GM23248 (cell line): ENCODE data around the gene DPP10. TPM values are rescaled to one million over a fixed set of nuclear protein-coding genes. Genes with fewer than 3 reads are reported as not detected.

Source experiments
- DNase-seq: peaks from one replicate; pipeline ENCODE4 v3.0.0-alpha.2; 2015
- H2AFZ ChIP-seq: fragments of 200-600 bp; sonication (generic); 2 replicates; pipeline ENCODE4 v1.6.1; 2016; ENCODE audit warnings: antibody characterized with exemption
- H3F3A ChIP-seq: fragments of 200-600 bp; sonication (generic); 2 replicates; pipeline ENCODE4 v1.6.1; 2016; ENCODE audit warnings: mild to moderate bottlenecking, antibody characterized with exemption, mixed run types; ENCODE audit not compliant: insufficient read depth
- H3K27ac ChIP-seq: fragments of 200-600 bp; sonication (generic); 2 replicates; pipeline ENCODE4 v1.5.1; 2016; ENCODE audit warnings: mild to moderate bottlenecking
- H3K27me3 ChIP-seq: fragments of 200-600 bp; sonication (generic); replicated peaks from 2 replicates; pipeline ENCODE4 v1.6.1; 2016; ENCODE audit warnings: mild to moderate bottlenecking; ENCODE audit not compliant: insufficient read depth
- H3K36me3 ChIP-seq: fragments of 200-600 bp; sonication (generic); 2 replicates; pipeline ENCODE4 v1.6.1; 2016; ENCODE audit warnings: low read depth, mild to moderate bottlenecking
- H3K4me1 ChIP-seq: fragments of 200-600 bp; sonication (generic); 2 replicates; pipeline ENCODE4 v1.6.1; 2016; ENCODE audit warnings: mild to moderate bottlenecking; ENCODE audit not compliant: insufficient read depth
- H3K4me2 ChIP-seq: fragments of 200-600 bp; sonication (generic); one replicate; pipeline ENCODE4 v1.6.1; 2016; ENCODE audit warnings: mild to moderate bottlenecking; ENCODE audit not compliant: unreplicated experiment
- H3K4me3 ChIP-seq: fragments of 200-600 bp; sonication (generic); 2 replicates; pipeline ENCODE4 v1.5.1; 2016; ENCODE audit warnings: mild to moderate bottlenecking
- H3K79me2 ChIP-seq: fragments of 200-600 bp; sonication (generic); 2 replicates; pipeline ENCODE4 v1.6.1; 2016; ENCODE audit warnings: mild to moderate bottlenecking; ENCODE audit not compliant: insufficient read depth
- H3K9ac ChIP-seq: fragments of 200-600 bp; sonication (generic); 2 replicates; pipeline ENCODE4 v1.6.1; 2016; ENCODE audit warnings: mild to moderate bottlenecking
- H3K9me2 ChIP-seq: fragments of 200-600 bp; sonication (generic); 2 replicates; pipeline ENCODE4 v1.6.1; 2016; ENCODE audit warnings: mixed run types, mild to moderate bottlenecking, moderate library complexity; ENCODE audit not compliant: insufficient read depth
- H3K9me3 ChIP-seq: fragments of 200-600 bp; sonication (generic); one replicate; pipeline ENCODE4 v1.6.1; 2017; ENCODE audit warnings: low read depth
- H4K20me1 ChIP-seq: fragments of 200-600 bp; sonication (generic); 2 replicates; pipeline ENCODE4 v1.6.0; 2016; ENCODE audit not compliant: insufficient read depth
- EZH2 ChIP-seq: fragments of 200-600 bp; sonication (generic); IDR thresholded peaks from 2 replicates; pipeline ENCODE4 v1.6.1; 2018; ENCODE audit warnings: antibody characterized with exemption, mild to moderate bottlenecking; ENCODE audit not compliant: insufficient read depth, poor library complexity, severe bottlenecking
- EZH2phosphoT487 ChIP-seq: fragments of 200-600 bp; sonication (generic); IDR thresholded peaks from 2 replicates; pipeline ENCODE4 v1.6.1; 2018; ENCODE audit warnings: antibody characterized with exemption, moderate library complexity, mild to moderate bottlenecking, low read depth; ENCODE audit not compliant: insufficient read depth
- WGBS, 2 experiments: methylation state at CpG; one replicate each; pipeline ENCODE4 v1.1.6; 2015 to 2017; ENCODE audit warnings: low lambda C conversion rate in 2 of 2, low coverage in 1 of 2; ENCODE audit errors: missing lambda C conversion rate in 2 of 2; 5-methylcytosine and 5-hydroxymethylcytosine counted together
- in situ Hi-C: fragments of 300-500 bp; cut with MboI; formaldehyde crosslinking; loops from 2 replicates; pipeline ENCODE4 v1.15.0; 2020
- polyA plus RNA-seq: library from polyadenylated mRNA; unstranded; fragments of >200 nt; fragmentation: Nextera tagmentation; extraction: Ambion mirVana; gene quantifications from 2 replicates; pipeline ENCODE4 v1.2.1, GENCODE V29; 2016
- total RNA-seq: library from RNA; depleted of rRNA; stranded (reverse); fragments of >200 nt; shearing (Covaris generic); gene quantifications from 2 replicates; pipeline ENCODE4 v1.2.3, GENCODE V29; 2014

The DPP10 gene
- total and polyA plus RNA-seq, 2 experiments from 2014 or later = not detected

DNA sequence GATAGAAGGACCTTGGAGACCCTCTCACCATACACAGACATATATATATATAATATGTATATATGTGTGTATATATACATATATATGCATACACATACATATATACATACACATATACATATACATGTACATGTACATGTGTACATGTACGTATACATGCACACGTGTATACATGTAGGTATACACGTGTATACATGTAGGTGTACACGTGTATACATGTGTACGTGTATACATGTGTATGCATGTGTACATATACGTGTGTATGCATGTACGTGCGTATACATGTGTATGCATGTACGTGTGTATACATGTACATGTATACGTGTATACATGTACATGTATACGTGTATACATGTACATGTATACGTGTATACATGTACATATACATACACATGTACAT, 54.5 kb downstream of the DPP10 start:
- 65 to 70% methylated on average over 10 of the region's 12 CpGs for WGBS, 2 experiments
- Histone ChIP-seq H3K36me3 (no peaks in the 10 kb centered on the region), H3K27ac (no peak overlapping the region), H3K4me2 (no peak overlapping the region), H3K79me2 (no peaks in the 10 kb centered on the region), H2AFZ (no peak overlapping the region), H3F3A (no peaks in the 10 kb centered on the region), H3K27me3 (no peaks in the 10 kb centered on the region), H4K20me1 (no peaks in the 10 kb centered on the region), H3K4me3 (no peak overlapping the region), H3K9me2 (no peaks in the 10 kb centered on the region), H3K9ac (no peak overlapping the region), H3K9me3 (no peaks in the 10 kb centered on the region), H3K4me1 (no peaks in the 10 kb centered on the region)
- in situ Hi-C loops = no loop called here
- no peak for DNase-seq
- TF ChIP-seq EZH2 (no peak), EZH2phosphoT487 (no peak)

DNA sequence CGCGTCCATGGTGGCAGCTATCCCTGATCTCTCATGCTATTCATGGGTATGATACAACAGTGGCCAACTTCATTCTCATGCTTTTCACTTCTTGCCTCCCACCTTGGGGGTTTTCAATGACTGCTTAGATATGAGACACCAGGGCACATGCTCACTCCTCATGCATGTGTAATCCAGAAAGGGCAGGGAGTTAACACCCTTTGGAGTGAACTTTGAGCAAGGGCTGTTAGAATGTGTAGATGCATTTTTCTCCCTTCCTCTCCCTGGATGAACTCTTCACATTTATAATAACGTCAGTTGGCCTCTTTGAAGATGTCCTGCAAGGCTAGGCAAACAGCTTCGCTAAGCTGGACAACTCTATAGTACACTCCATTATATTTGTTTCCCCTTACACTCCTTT, 56.7 kb downstream of the DPP10 start:
- no peak for DNase-seq
- H3K9me2 ChIP-seq = no peaks in the 10 kb centered on the region
- TF ChIP-seq EZH2phosphoT487 (no peak), EZH2 (no peak)
- H3K27ac ChIP-seq = no peak overlapping the region
- in situ Hi-C loops = no loop called here
- H3F3A ChIP-seq = no peaks in the 10 kb centered on the region
- H2AFZ ChIP-seq = no peak overlapping the region
- no peaks in the 10 kb centered on the region for H3K4me1 ChIP-seq
- no peak overlapping the region for H3K4me2 ChIP-seq
- H3K27me3 ChIP-seq = no peaks in the 10 kb centered on the region
- no peak overlapping the region for H3K4me3 ChIP-seq
- no peaks in the 10 kb centered on the region for H3K79me2 ChIP-seq
- no peaks in the 10 kb centered on the region for H4K20me1 ChIP-seq
- H3K9ac ChIP-seq = no peak overlapping the region
- 54 to 59% methylated on average over 4 of the region's 4 CpGs for WGBS, 2 experiments
- H3K9me3 ChIP-seq = no peaks in the 10 kb centered on the region
- no peaks in the 10 kb centered on the region for H3K36me3 ChIP-seq

DNA sequence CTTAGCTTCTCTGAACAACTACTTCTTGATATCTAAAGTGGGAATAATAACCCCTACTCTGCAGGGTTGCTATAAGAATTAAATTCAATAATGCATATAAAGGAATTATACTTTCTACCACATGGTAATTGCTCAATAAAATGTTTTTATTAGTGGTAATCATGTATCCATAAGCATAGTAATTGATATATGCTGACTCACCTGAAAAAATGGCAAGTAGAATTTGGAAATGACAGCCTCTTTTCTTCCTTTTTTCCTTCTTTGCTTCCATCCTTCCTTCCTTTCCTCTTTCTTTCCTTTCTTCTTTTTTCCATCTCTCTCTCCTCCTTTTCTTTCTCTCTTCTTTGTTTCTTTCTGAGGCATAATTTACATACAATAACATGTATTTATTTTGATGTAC, 65.3 kb downstream of the DPP10 start:
- Histone ChIP-seq H3K27me3 (no peaks in the 10 kb centered on the region), H3K4me3 (no peak overlapping the region), H3K4me1 (no peaks in the 10 kb centered on the region), H3K4me2 (no peak overlapping the region), H3K9me2 (no peaks in the 10 kb centered on the region), H3K9me3 (no peaks in the 10 kb centered on the region), H3K79me2 (no peaks in the 10 kb centered on the region), H3K36me3 (no peaks in the 10 kb centered on the region), H3K27ac (no peak overlapping the region), H2AFZ (no peak overlapping the region), H3K9ac (no peak overlapping the region), H3F3A (no peaks in the 10 kb centered on the region), H4K20me1 (no peaks in the 10 kb centered on the region)
- TF ChIP-seq EZH2phosphoT487 = no peak
- TF ChIP-seq EZH2 = no peak
- DNase-seq = no peak
- in situ Hi-C loops = no loop called here

DNA sequence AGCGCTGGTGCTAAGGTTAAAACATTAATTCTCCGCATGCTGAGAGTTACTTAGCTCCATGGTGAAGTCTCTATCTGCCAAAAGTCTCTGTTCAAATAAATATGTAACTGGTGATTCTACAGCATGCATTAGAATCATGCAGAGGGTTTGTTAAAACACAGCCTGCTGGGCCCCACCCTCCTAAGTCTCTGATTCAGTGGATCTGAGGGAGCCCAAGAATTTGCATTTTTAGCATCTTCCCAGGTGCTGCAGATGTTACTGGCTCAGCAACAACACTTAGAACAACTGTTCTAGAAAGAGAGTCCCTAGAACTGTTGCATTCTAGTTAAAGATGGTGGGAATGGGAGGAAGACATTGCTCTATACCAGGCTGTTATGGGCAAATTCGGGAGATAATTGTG, 73.4 kb downstream of the DPP10 start:
- in situ Hi-C loops = no loop called here
- TF ChIP-seq EZH2phosphoT487 = no peak
- no peak for TF ChIP-seq EZH2
- no peak overlapping the region for H3K9ac ChIP-seq

DNA sequence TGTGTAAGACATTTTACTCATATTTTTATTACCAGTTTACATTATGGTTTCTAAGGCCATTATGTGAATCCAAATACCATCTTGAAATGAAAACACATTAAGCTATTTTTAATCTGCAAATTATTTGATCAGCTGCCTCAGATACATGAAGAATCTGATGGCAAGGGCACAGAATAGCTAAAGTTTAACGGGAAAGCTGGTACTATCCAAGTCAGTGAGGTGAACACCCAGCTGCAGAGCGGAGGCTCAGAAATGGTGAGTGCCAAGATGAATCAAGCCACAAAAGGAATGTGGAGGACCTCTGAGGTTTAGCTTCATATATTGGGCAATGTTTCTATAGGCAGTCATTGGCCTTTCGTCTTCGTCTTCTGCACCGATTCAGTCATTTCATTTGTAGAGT, 75.1 kb downstream of the DPP10 start:
- H3K9ac ChIP-seq = no peak overlapping the region
- no peaks in the 10 kb centered on the region for H3K79me2 ChIP-seq
- H3K4me2 ChIP-seq = no peak overlapping the region
- H3K27me3 ChIP-seq = no peaks in the 10 kb centered on the region
- H3K4me1 ChIP-seq = no peaks in the 10 kb centered on the region
- no peak for DNase-seq
- H3K9me2 ChIP-seq = no peaks in the 10 kb centered on the region
- no peak overlapping the region for H2AFZ ChIP-seq
- no peak overlapping the region for H3K27ac ChIP-seq
- H3K36me3 ChIP-seq = no peaks in the 10 kb centered on the region
- H3K4me3 ChIP-seq = no peak overlapping the region
- WGBS, 2 experiments = 36 to 43% methylated on average over 5 of the region's 5 CpGs
- no peaks in the 10 kb centered on the region for H3K9me3 ChIP-seq
- no peaks in the 10 kb centered on the region for H4K20me1 ChIP-seq
- TF ChIP-seq EZH2 = no peak
- no peak for TF ChIP-seq EZH2phosphoT487
- H3F3A ChIP-seq = no peaks in the 10 kb centered on the region
- in situ Hi-C loops = no loop called here

More for the DNA sequence above, 73.4 kb downstream of the DPP10 start:
- H3K4me1 ChIP-seq = no peaks in the 10 kb centered on the region
- no peak overlapping the region for H3K27ac ChIP-seq
- no peaks in the 10 kb centered on the region for H3K27me3 ChIP-seq
- H4K20me1 ChIP-seq = no peaks in the 10 kb centered on the region
- no peaks in the 10 kb centered on the region for H3K79me2 ChIP-seq
- H3K4me3 ChIP-seq = no peak overlapping the region
- H3K9me3 ChIP-seq = no peaks in the 10 kb centered on the region
- no peaks in the 10 kb centered on the region for H3K9me2 ChIP-seq
- WGBS, 2 experiments = 27 to 32% methylated on average over 3 of the region's 3 CpGs
- no peak overlapping the region for H2AFZ ChIP-seq
- no peaks in the 10 kb centered on the region for H3K36me3 ChIP-seq
- no peak overlapping the region for H3K4me2 ChIP-seq
- no peak for DNase-seq
- H3F3A ChIP-seq = no peaks in the 10 kb centered on the region
